GM12874 (cell line): ENCODE measurements around the gene HOXA2.

ENCODE experiments used
- TF ChIP-seq, protein P1 (sequence below): IDR thresholded peaks from 2 replicates; pipeline ENCODE4 v1.5.1; 2011; ENCODE audit warnings: low read depth, mild to moderate bottlenecking, control low read depth, low read length, moderate library complexity; ENCODE audit not compliant: insufficient read depth

The HOXA2 gene

DNA sequence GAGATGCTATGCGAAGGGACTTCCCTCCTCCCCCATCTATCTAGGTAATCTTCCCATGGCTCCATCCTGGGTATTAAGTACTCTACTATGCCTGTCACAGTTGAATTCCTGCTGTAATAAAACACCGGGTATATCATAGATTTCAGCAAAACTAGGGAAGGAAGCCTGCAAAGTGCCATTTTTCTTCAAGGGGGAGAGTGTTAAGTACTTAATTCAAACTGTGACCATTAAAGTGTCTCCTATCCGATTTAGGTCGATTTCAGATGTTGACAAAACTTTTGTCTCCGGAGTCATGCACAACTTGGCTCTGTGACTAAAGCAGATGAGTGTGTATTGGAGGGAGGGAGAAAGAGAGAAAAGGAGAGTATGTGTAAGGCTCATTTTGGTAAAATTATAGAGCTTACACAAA, 23.5 kb upstream of the HOXA2 start:
- TF ChIP-seq, protein P1, sequence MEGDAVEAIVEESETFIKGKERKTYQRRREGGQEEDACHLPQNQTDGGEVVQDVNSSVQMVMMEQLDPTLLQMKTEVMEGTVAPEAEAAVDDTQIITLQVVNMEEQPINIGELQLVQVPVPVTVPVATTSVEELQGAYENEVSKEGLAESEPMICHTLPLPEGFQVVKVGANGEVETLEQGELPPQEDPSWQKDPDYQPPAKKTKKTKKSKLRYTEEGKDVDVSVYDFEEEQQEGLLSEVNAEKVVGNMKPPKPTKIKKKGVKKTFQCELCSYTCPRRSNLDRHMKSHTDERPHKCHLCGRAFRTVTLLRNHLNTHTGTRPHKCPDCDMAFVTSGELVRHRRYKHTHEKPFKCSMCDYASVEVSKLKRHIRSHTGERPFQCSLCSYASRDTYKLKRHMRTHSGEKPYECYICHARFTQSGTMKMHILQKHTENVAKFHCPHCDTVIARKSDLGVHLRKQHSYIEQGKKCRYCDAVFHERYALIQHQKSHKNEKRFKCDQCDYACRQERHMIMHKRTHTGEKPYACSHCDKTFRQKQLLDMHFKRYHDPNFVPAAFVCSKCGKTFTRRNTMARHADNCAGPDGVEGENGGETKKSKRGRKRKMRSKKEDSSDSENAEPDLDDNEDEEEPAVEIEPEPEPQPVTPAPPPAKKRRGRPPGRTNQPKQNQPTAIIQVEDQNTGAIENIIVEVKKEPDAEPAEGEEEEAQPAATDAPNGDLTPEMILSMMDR = no peak

DNA sequence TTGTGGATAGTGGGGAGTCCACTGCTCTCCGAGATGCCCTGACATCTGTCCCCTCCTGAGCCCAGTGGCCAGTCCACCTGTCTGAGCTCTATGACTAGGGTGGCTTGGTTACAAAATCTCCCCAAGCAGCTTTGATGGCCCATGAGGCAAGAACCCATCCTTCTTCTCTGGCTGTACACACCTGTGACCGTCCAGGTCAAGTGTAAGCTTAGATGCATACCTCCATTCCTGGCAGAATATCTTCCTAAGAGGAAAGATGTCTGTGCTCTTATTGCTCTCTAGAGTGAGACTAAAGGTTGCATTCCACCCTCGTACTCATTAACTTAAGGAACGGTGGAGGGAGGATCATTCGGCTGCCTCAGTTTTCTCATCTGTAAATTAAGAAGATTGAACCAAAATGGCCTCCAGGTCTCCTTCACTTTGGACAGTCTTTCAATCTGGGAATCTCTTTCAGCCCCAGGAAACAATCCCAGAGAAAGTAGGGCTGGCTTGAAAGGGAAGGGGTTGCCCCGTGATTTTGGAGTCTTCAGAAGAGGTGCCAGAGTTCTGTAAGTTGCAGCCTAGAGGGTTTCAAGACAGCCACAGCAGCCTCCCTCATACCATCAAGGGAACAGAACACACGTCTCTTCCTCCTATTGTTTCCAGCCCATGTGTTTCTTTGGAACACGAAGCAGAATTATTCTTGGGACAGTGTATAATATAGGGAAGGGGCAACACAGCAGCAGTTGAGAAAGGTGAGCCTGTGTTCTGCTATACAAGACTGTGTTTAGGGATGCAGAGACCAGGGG, 22.6 kb upstream of the HOXA2 start:
- TF ChIP-seq, protein P1 = no peak

DNA sequence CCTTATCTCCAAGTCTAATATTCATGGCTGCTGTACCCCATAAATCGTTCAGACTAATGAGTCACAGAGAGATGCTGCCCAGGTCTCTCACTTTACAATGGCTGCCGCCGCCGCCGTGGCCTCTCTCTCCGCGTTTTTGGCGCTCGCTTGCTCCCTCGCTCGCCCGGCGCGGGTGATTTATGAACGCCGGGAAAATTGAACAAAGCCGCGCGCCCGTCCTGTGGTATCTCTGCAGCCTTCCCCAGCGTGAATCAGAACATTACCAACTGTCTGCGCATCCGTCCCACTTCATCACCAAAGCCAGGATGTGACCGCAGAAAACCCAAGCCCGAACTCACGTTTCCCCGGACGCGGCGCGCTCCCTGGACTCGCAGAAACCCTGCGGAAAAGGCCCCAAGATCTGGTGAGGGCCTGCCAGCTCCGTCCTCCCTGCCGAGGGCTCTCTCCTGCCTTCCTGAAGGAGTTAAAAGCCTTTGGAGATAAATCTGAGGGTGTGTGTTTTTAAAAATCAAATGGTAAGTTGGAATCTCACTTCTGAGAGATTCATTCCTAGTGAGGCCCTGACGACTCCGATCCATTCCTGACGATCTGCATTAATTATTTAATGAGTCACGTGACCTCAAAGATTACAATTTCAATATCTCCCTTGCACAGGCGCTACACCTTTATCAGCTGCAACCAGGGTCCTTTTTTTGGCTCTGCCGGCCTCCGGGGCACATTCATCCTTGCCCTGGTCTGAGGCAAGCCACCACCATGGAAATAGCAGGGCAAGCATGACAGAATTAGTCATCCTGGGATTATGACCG, 21.8 kb upstream of the HOXA2 start:
- TF ChIP-seq, protein P1 = no peak

DNA sequence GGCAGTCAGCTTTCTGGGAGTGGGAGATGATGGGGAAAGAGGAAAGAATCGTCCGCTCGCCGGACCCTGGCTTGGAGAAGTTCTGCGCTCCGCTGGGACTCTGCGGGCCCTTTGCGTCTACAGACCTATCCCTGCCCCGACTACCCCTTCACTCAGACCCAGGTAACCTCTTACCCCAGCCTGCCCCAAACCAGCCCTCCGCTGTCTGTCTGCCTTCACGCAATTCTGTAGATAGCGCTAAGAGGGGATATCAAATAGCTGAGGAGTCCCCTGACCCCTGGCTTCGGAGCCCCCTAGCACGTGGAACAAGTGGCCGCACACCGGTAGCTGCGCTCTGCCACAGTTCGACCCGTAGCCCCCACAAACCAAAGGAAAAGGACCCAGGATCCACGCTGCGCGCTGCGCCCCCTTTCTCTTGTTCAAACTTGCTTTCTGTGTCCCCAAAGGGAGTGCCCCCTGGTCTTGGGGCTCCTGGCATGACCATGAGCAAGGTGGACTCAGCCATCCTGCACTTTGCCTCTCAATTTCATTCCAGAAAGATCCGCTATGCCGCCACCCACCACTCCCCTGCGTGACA, 21.1 kb upstream of the HOXA2 start:
- TF ChIP-seq, protein P1 = no peak

DNA sequence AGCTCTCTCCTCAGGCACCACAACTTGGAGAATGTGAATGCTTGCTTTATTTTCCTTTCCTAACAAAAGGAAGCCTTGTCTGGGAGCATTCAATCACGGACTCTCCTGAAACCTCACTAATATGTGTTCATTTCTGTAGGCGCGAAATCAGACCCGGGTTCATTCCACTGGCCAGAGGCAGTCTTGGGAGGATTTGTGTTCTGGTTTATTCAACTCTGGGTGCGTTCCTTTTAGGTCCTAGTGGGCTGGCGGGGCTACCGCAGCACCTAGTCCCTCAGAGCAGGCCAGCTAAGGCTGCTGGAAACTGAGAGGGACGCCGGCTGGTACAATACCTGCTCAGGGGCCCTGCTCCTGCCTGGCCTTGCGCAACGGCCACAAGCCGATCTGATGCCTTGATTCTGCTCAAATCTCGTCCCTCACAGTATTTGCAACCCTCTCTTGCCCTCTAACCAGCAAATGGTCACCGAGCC, 20.6 kb upstream of the HOXA2 start:
- TF ChIP-seq, protein P1 = no peak

DNA sequence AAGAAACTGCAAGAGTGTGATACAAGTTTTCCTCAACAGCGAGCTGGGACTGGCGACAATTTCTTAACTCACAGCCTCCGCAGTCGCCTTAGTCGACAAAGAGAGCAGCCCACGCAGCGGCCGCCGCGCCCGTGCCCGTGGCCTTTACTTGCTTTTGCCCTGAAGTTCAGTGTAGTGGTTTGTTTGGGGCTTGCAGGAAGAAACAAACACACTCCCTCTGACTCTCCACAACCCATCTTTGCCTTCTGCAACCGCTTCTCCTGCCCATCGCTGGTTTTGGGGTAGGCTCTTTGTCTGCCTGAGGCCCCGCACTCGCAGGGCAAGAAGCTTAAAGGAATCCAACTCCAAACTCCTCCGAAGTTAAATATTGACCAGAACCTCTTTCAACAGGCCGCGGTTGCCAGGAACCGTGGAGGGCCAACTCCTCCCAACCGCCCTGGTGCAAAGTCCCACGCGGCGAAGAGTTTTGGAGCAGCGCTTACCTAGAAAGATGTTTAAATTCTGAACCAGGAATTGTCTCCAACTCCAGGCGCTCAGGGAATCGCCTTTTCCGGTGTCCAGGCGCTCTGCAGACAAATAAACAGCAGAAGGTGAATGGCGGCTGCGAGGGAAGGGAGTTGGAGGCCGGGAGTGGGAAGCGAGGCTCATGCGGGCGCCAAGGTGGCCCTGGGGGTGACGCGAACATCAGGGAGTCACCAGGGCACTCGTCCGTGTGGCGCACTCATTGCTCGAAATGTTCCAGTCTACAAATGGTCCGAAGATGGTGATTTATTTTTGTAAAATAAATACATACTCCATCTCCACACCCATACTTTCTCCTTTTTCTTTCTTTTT, 19.8 kb upstream of the HOXA2 start:
- TF ChIP-seq, protein P1 = no peak

DNA sequence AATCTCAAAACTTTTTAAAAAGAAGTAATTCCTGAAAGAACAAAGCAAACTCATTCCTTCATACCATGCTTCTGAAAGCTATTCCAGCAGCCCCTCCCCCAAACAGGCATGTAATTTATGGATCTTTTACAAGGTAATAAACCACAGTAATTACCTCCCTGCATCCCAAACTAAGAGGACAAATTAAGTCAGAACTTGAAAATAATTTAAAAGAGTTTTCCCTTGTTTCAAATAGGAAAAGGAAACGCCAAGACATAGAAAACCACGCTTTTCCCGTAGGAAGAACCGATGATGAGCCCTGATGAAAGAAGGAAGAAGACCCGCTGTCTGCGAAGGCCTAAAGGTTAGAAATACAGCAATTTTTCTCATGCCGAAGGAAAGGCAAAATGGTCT, 19.2 kb upstream of the HOXA2 start:
- TF ChIP-seq, protein P1 = no peak
